Ovary (tissue), 3 donors: ENCODE results near the gene TCF12.

Experiments used
- CTCF ChIP-seq, 3 donors: fragments of 450-650 bp in 2 of 3; fragments of 200-600 bp in 1 of 3; IDR thresholded peaks; one replicate each; pipeline versions ENCODE4 v1.5.1 to v1.8.0; 2016 to 2022; ENCODE audit warnings: antibody characterized with exemption in 3 of 3, mild to moderate bottlenecking in 1 of 3
- EP300 ChIP-seq: sonication (generic); formaldehyde crosslinking; IDR thresholded peaks from one replicate; pipeline ENCODE4 v1.6.1; 2017; ENCODE audit warnings: antibody characterized with exemption
- POLR2A ChIP-seq: fragments of 450-650 bp; IDR thresholded peaks from one replicate; pipeline ENCODE4 v1.6.1; 2017; ENCODE audit warnings: antibody characterized with exemption, mild to moderate bottlenecking, moderate library complexity
- donor health status: DM: no; HTN: no; CAD: no.

- TF ChIP-seq EP300: no peak
- no peak for TF ChIP-seq CTCF (IDR thresholded peaks at IDR 0.05)
- TF ChIP-seq POLR2A: no peak
Observed at GRCh38 chr15:56978898-56979662, 60.6 kb downstream of the TCF12 start.
